IMR-90 (cell line): ENCODE data around the gene COX6B2. TPM values are rescaled to one million over a fixed set of nuclear protein-coding genes. Genes with fewer than 3 reads are reported as not detected.

Experiments used
- ATAC-seq: fragments of 200-7000 bp; cut with Tn5 transposase; 2 replicates; pipeline ENCODE4 v1.9.1; 2020; ENCODE audit warnings: low read depth, mild to moderate bottlenecking, moderate library complexity
- BruUV-seq: library from RNA; stranded (reverse); fragments of 400-500 nt; replicated peaks from 2 replicates; lab custom pipeline; 2021; lab: Mats Ljungman, UMichigan
- CTCF ChIA-PET: fragments of 300-600 bp; formaldehyde crosslinking; extraction: SDS; loops from one replicate; lab custom pipeline; 2021; ENCODE audit warnings: antibody characterized with exemption; lab: Yijun Ruan, JAX
- POLR2A ChIA-PET: fragments of 300-600 bp; sonication (Branson Sonifier 250); formaldehyde crosslinking; loops from one replicate; lab custom pipeline; 2022; ENCODE audit warnings: antibody characterized with exemption; ENCODE audit not compliant: unreplicated experiment; lab: Charles Lee
- DNase-seq: peaks from one replicate; pipeline ENCODE4 v3.0.0; 2013
- H2AFZ ChIP-seq: replicated peaks from 2 replicates; pipeline ENCODE3; 2013; ENCODE audit warnings: low read length, mild to moderate bottlenecking; ENCODE audit not compliant: poor library complexity
- H2AK5ac ChIP-seq: 2 replicates; pipeline ENCODE4 v1.6.1; 2013; ENCODE audit warnings: low read depth, low read length, inconsistent platforms
- H2AK9ac ChIP-seq: replicated peaks from 2 replicates; pipeline ENCODE3; 2013; ENCODE audit warnings: mild to moderate bottlenecking, low read depth, low read length, moderate library complexity; ENCODE audit not compliant: poor library complexity
- H2BK120ac ChIP-seq: 2 replicates; pipeline ENCODE4 v1.6.1; 2013; ENCODE audit warnings: low read depth, low read length, inconsistent platforms
- H2BK15ac ChIP-seq: 3 replicates; pipeline ENCODE4 v1.6.1; 2013; ENCODE audit warnings: low read depth, low read length, inconsistent platforms
- H2BK20ac ChIP-seq: 2 replicates; pipeline ENCODE4 v1.6.1; 2013; ENCODE audit warnings: low read depth, mild to moderate bottlenecking, inconsistent platforms, low read length, moderate library complexity
- H2BK5ac ChIP-seq: 2 replicates; pipeline ENCODE4 v1.6.1; 2013; ENCODE audit warnings: mild to moderate bottlenecking, low read depth, low read length, inconsistent platforms; ENCODE audit not compliant: poor library complexity, severe bottlenecking
- H3K14ac ChIP-seq: replicated peaks from 2 replicates; pipeline ENCODE4 v1.6.1; 2013; ENCODE audit warnings: low read depth, low read length, inconsistent platforms
- H3K18ac ChIP-seq: 2 replicates; pipeline ENCODE4 v1.6.1; 2013; ENCODE audit warnings: low read depth, low read length, control low read depth
- H3K23ac ChIP-seq: 2 replicates; pipeline ENCODE4 v1.6.1; 2013; ENCODE audit warnings: low read depth, low read length, inconsistent platforms
- H3K27ac ChIP-seq: 2 replicates; pipeline ENCODE4 v1.5.1; 2013; ENCODE audit warnings: mild to moderate bottlenecking, control low read depth, low read length; ENCODE audit not compliant: insufficient read depth
- H3K27me3 ChIP-seq: 2 replicates; pipeline ENCODE4 v1.6.1; 2013; ENCODE audit warnings: low read length; ENCODE audit not compliant: control insufficient read depth, insufficient read depth
- H3K36me3 ChIP-seq: 2 replicates; pipeline ENCODE4 v1.6.1; 2013; ENCODE audit warnings: low read length, mixed read lengths; ENCODE audit not compliant: control insufficient read depth, insufficient read depth
- H3K4ac ChIP-seq: 2 replicates; pipeline ENCODE4 v1.6.1; 2013; ENCODE audit warnings: low read depth, low read length, inconsistent platforms
- H3K4me1 ChIP-seq: 2 replicates; pipeline ENCODE4 v1.6.1; 2013; ENCODE audit warnings: low read length, mixed read lengths; ENCODE audit not compliant: control insufficient read depth, insufficient read depth
- H3K4me2 ChIP-seq: 2 replicates; pipeline ENCODE4 v1.6.1; 2013; ENCODE audit warnings: low read depth, mild to moderate bottlenecking, control low read depth, low read length, moderate library complexity
- H3K4me3 ChIP-seq: 2 replicates; pipeline ENCODE4 v1.5.1; 2013; ENCODE audit warnings: low read depth, mild to moderate bottlenecking, control low read depth, low read length, moderate library complexity; ENCODE audit not compliant: insufficient read depth
- H3K56ac ChIP-seq: 2 replicates; pipeline ENCODE4 v1.6.1; 2013; ENCODE audit warnings: low read length, inconsistent platforms; ENCODE audit not compliant: insufficient read depth; ENCODE audit errors: extremely low read depth
- H3K79me1 ChIP-seq, 2 experiments: 2 replicates each; pipeline ENCODE4 v1.6.1; 2013; ENCODE audit warnings: low read length in 2 of 2, inconsistent platforms in 1 of 2, low read depth in 1 of 2
- H3K9ac ChIP-seq: 2 replicates; pipeline ENCODE4 v1.6.1; 2013; ENCODE audit warnings: low read depth, low read length, control low read depth
- H3K9me1 ChIP-seq: 2 replicates; pipeline ENCODE4 v1.6.1; 2013; ENCODE audit warnings: low read length, inconsistent platforms; ENCODE audit not compliant: insufficient read depth
- H3K9me3 ChIP-seq: 2 replicates; pipeline ENCODE4 v1.6.1; 2013; ENCODE audit warnings: low read length; ENCODE audit not compliant: control insufficient read depth, insufficient read depth
- H4K20me1 ChIP-seq: 2 replicates; pipeline ENCODE4 v1.6.1; 2013; ENCODE audit warnings: low read length, inconsistent platforms; ENCODE audit not compliant: insufficient read depth
- H4K5ac ChIP-seq: 2 replicates; pipeline ENCODE4 v1.6.1; 2013; ENCODE audit warnings: mild to moderate bottlenecking, low read depth, low read length, control low read depth
- H4K8ac ChIP-seq, 2 experiments: 2 replicates each; pipeline ENCODE4 v1.6.1; 2013; ENCODE audit warnings: low read depth in 2 of 2, low read length in 2 of 2, control low read depth in 1 of 2, inconsistent platforms in 1 of 2
- H4K91ac ChIP-seq: 2 replicates; pipeline ENCODE4 v1.6.1; 2013; ENCODE audit warnings: low read depth, low read length, inconsistent platforms; ENCODE audit not compliant: insufficient read depth
- BHLHE40 ChIP-seq: fragments of 150-350 bp; IDR thresholded peaks from 2 replicates; pipeline ENCODE4 v1.6.1; 2016; ENCODE audit warnings: mild to moderate bottlenecking, low read depth, low read length
- CEBPB ChIP-seq: IDR thresholded peaks from 2 replicates; pipeline ENCODE4 v1.6.1; 2012; ENCODE audit warnings: low read depth, low read length, improper control_type of control experiment
- CHD1 ChIP-seq: IDR thresholded peaks from 2 replicates; pipeline ENCODE4 v1.6.1; 2012; ENCODE audit warnings: low read depth, low read length, improper control_type of control experiment
- CTCF ChIP-seq: conservative IDR thresholded peaks from 2 replicates; pipeline ENCODE4 v1.5.1; 2012; ENCODE audit warnings: mild to moderate bottlenecking, low read depth, low read length, improper control_type of control experiment
- ELK1 ChIP-seq: fragments of 150-350 bp; IDR thresholded peaks from 2 replicates; pipeline ENCODE4 v1.6.1; 2016; ENCODE audit warnings: low read depth, mild to moderate bottlenecking, low read length, moderate library complexity, borderline replicate concordance
- FOS ChIP-seq: fragments of 150-350 bp; IDR thresholded peaks from 2 replicates; pipeline ENCODE4 v1.6.1; 2016; ENCODE audit warnings: low read depth, low read length
- MAFK ChIP-seq: IDR thresholded peaks from 2 replicates; pipeline ENCODE4 v1.6.1; 2012; ENCODE audit warnings: low read depth, low read length, improper control_type of control experiment
- MAZ ChIP-seq: IDR thresholded peaks from 2 replicates; pipeline ENCODE4 v1.6.1; 2012; ENCODE audit warnings: low read depth, mild to moderate bottlenecking, low read length, improper control_type of control experiment, moderate library complexity, borderline replicate concordance
- MXI1 ChIP-seq: IDR thresholded peaks from 2 replicates; pipeline ENCODE4 v1.6.1; 2012; ENCODE audit warnings: low read depth, mild to moderate bottlenecking, low read length, moderate library complexity, borderline replicate concordance
- NFE2L2 ChIP-seq: fragments of 150-350 bp; IDR thresholded peaks from 2 replicates; pipeline ENCODE4 v1.6.1; 2016; ENCODE audit warnings: low read depth, mild to moderate bottlenecking, low read length
- POLR2A ChIP-seq: IDR thresholded peaks from 2 replicates; pipeline ENCODE4 v1.6.1; 2012; ENCODE audit warnings: mild to moderate bottlenecking, low read depth, low read length
- RAD21 ChIP-seq: IDR thresholded peaks from 2 replicates; pipeline ENCODE4 v1.6.1; 2012; ENCODE audit warnings: low read length, improper control_type of control experiment
- RCOR1 ChIP-seq: IDR thresholded peaks from 2 replicates; pipeline ENCODE4 v1.6.1; 2012; ENCODE audit warnings: mild to moderate bottlenecking, low read length, improper control_type of control experiment; ENCODE audit not compliant: insufficient replicate concordance
- RFX5 ChIP-seq: IDR thresholded peaks from 2 replicates; pipeline ENCODE4 v1.8.0; 2012; ENCODE audit warnings: low read depth, mild to moderate bottlenecking, low read length, moderate library complexity
- SMC3 ChIP-seq: fragments of 150-350 bp; IDR thresholded peaks from 2 replicates; pipeline ENCODE4 v1.6.1; 2016; ENCODE audit warnings: low read depth, mild to moderate bottlenecking, antibody characterized with exemption, low read length, moderate library complexity
- USF2 ChIP-seq: fragments of 150-350 bp; IDR thresholded peaks from 2 replicates; pipeline ENCODE4 v1.6.1; 2017; ENCODE audit warnings: mild to moderate bottlenecking, antibody characterized with exemption, low read length, low read depth
- WGBS, 2 experiments: methylation state at CpG; one replicate each; pipeline versions ENCODE4 v1.1.5 to v1.1.7; 2013; ENCODE audit warnings: missing lambda C conversion rate in 2 of 2; ENCODE audit not compliant: insufficient read length in 1 of 2; ENCODE audit errors: extremely low coverage in 2 of 2; 5-methylcytosine and 5-hydroxymethylcytosine counted together
- dilution Hi-C: fragments of 300-500 bp; cut with HindIII; formaldehyde crosslinking; loops from one replicate; pipeline ENCODE4 v1.14.3; 2018; ENCODE audit warnings: low sequenced_read_pairs; ENCODE audit not compliant: unreplicated experiment
- in situ Hi-C: fragments of 300-500 bp; cut with MboI; formaldehyde crosslinking; loops from 3 replicates; pipeline ENCODE4 v1.14.3; 2019; ENCODE audit warnings: low sequenced_read_pairs, inconsistent platforms, mixed read lengths
- intact Hi-C: fragments of 100-400 bp; cut with micrococcal nuclease; formaldehyde crosslinking; loops from 2 replicates; pipeline ENCODE4 v1.10.0; 2022
- polyA plus RNA-seq, 3 experiments: library from polyadenylated mRNA; depleted of rRNA; stranded (reverse); fragments of >200 nt; gene quantifications; 2 replicates each; pipeline ENCODE4 v1.2.3, GENCODE V29; 2012; ENCODE audit warnings: low replicate concordance in 1 of 3
- total RNA-seq: library from RNA; depleted of rRNA; stranded (reverse); fragments of >200 nt; gene quantifications from 2 replicates; pipeline ENCODE4 v1.2.3, GENCODE V29; 2012

COX6B2 gene
- total and polyA plus RNA-seq, 2 of the 4 experiments (the other 2 are of a cell fraction) = 0.19 TPM; not detected in 1

- no peak overlapping the region for H4K5ac ChIP-seq
- H2AK5ac ChIP-seq = no peak overlapping the region
- no peak overlapping the region for H3K9ac ChIP-seq
- TF ChIP-seq SMC3 = no peak
- no peak for TF ChIP-seq POLR2A
- TF ChIP-seq MAZ = no peak
- TF ChIP-seq NFE2L2 = no peak
- TF ChIP-seq RFX5 = no peak
- no peak for TF ChIP-seq CHD1
- no peak for TF ChIP-seq ELK1
- no peak for TF ChIP-seq MAFK
- no peak for TF ChIP-seq USF2
- no peak for TF ChIP-seq MXI1
- TF ChIP-seq FOS = no peak
- no peak for TF ChIP-seq BHLHE40
- TF ChIP-seq RAD21 = no peak
- no peak for TF ChIP-seq RCOR1
- TF ChIP-seq CEBPB = no peak
- no peak for TF ChIP-seq CTCF
- H2AFZ ChIP-seq = no peak overlapping the region
- H3K9me3 ChIP-seq = no peaks in the 10 kb centered on the region
- BruUV-seq = no TSS peak
- H2BK5ac ChIP-seq = no peak overlapping the region
- H4K91ac ChIP-seq = no peak overlapping the region
- no peak overlapping the region for H3K56ac ChIP-seq
- no peak overlapping the region for H3K4me3 ChIP-seq
- dilution Hi-C loops = no loop called here
- no peak overlapping the region for H3K23ac ChIP-seq
- H3K14ac ChIP-seq = no peak overlapping the region
- no peaks in the 10 kb centered on the region for H3K9me1 ChIP-seq
- H4K8ac ChIP-seq = no peak overlapping the region
- H2BK20ac ChIP-seq = no peak overlapping the region
- H3K4me2 ChIP-seq = no peak overlapping the region
- H3K4ac ChIP-seq = no peak overlapping the region
- H2BK120ac ChIP-seq = no peak overlapping the region
- in situ Hi-C loops = no loop called here
- peaks cover 43% of the 10 kb centered on the region for H3K27me3 ChIP-seq
- ATAC-seq (no peak), DNase-seq (no peak)
- intact Hi-C loops = no loop called here
- H2AK9ac ChIP-seq = no peak overlapping the region
- ChIA-PET POLR2A (no interaction called here), CTCF (no interaction called here)
- peaks cover 5% of the 10 kb centered on the region; the same call in 1 of the 2 replicates for H3K4me1 ChIP-seq
- H3K18ac ChIP-seq = no peak overlapping the region
- H3K79me1 ChIP-seq = no peaks in the 10 kb centered on the region
- H4K20me1 ChIP-seq = peaks cover 7% of the 10 kb centered on the region; the same call in 1 of the 2 replicates
- H3K27ac ChIP-seq = no peak overlapping the region
- H2BK15ac ChIP-seq = no peak overlapping the region
- WGBS, 2 experiments = 70% methylated on average over 19 of the region's 25 CpGs; no CpG with 5 or more reads in 1 of the 2 experiments
- no peaks in the 10 kb centered on the region for H3K36me3 ChIP-seq
Measured at GRCh38 chr19:55352549-55353145, 1.9 kb downstream of the COX6B2 start.
